Parietal lobe (tissue), 1 donor: Measurements from ENCODE around the gene SNAI3. TPM values are rescaled to one million over a fixed set of nuclear protein-coding genes. Genes with fewer than 3 reads are reported as not detected.

Experiments
- total RNA-seq: library from RNA; depleted of rRNA; stranded (reverse); fragments of >200 nt; gene quantifications from one replicate; pipeline ENCODE4 v1.2.3, GENCODE V29; 2014

Gene SNAI3
- not detected for total RNA-seq

DNA sequence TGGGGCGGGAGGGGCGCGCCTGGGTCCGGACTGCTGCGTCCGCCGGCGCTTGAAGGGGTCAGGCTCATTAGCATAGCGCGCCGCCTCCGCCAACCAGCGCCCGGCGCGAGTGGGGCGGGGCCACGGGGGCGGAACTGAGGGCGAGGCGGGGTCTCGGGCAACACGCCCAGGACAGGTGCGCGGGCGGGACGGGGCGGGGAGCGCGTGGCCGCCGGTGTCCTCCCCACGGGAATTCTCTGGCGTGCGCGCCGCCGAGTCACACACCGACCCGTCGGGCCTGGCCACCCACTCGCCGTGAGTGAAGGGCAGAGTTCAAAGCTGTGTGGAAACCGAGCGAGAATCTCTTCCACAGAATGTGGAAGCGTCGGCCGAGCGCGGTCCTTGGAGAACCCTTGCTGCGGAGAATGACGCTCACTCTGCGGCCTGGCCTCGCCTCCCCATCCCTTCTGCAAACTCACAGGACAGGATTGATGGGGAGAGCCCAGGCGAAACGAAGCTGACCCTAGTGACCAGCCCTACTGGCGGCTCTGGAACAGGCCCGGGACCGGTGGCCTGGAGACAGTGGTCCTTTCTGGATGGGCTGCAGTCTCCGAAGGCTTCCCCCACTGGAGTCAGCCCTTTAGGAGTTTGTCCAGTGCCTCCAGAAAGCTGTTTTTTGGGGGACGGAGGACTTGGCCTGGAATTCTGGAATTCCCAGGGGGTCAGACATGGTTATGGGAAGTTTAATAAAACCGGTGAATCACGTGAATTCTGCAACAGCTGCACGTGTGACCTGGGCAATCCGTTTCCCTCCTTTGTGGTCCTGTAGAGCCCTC, at the start of gene SNAI3:
SNAI3 (minus strand) TSS at position 69 of the 815 bp plus-strand sequence. CDS start 101 bp downstream, outside the sequence.

DNA sequence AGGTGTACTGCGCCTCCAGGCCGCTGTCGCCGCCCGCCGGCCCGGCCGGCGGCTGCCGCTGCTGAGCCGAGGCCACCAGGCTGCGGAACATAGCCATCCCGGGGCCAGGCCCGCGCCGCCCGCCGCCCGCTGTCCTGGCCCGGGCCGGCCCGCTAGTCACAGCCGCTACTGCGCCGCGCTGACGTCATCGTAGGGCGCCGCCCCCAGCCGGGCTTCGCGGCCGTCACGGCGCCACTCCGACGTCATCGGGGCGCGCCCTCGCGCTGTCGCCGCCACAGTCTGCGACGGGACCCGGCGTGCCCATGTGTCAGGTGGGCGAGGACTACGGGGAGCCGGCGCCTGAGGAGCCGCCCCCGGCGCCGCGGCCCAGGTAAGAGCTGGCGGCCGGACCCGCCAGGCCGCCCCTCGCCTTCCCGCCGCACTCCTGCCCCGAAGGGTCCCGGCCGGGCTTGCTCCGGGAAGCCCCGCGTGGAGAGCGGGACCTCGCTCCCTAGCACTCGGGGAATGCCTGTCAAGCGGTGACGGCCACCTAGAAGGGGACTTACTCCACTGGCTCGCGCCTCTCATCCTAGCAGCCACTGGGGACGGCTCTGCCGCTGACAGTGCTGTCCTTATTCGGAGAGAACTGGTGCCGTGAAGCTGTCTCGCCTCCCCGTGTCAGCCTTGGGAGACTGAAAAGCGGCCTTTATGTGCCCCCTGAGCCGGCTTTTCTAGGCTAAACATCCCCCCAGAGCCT, 20.1 kb upstream of the SNAI3 start, which contains the start of the genes CTU2 and RNF166:
CTU2 (plus strand) TSS at position 275 of the 736 bp plus-strand sequence; CDS start at position 303, 28 bp downstream.
RNF166 (minus strand) TSS at position 180 of the 736 bp plus-strand sequence; CDS start at position 97, 83 bp downstream.

GRCh38 chr16:88662843-88663606, 23.3 kb downstream of the SNAI3 start, which contains the start of gene MVD:
TSS of gene MVD (minus strand) at chr16:88663091. CDS start at chr16:88663080, 11 bp downstream.

GRCh38 chr16:88650749-88651275, 35.5 kb downstream of the SNAI3 start, which contains the start of gene CYBA:
TSS of gene CYBA (minus strand) at chr16:88651053. CDS start at chr16:88651013, 40 bp downstream.

DNA sequence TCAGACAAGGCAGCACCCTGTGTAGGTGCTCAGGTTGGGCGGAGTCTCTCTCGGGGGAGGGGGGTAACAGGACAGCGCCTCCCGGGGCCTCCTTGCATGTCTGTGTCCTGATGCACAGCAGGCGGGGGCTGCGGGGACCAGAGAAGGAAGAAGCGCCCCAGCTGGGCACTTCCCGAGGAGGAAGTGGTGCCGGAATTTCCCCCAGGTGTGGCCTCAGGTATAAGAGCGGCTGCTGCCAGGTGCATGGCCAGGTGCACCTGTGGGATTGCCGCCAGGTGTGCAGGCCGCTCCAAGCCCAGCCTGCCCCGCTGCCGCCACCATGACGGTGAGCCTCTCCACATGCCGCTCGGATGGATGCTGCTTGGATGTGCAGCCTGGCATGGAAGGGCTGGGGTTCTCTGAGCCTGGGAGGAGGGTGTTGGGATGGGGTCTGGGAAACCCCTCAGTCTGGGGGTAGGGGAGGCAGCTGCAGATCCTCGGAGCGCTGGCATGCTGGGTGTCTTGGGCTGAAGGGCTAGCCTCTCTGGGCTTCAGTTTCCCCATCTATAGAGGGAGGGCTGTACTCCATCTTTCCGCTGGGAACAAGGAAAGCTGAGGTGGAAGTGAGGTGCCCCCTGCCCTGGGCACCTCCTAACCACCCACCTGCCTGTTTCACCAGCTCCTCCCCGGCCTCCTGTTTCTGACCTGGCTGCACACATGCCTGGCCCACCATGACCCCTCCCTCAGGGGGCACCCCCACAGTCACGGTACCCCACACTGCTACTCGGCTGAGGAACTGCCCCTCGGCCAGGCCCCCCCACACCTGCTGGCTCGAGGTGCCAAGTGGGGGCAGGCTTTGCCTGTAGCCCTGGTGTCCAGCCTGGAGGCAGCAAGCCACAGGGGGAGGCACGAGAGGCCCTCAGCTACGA, 47.7 kb downstream of the SNAI3 start, which contains the start of gene IL17C:
IL17C (plus strand) TSS at position 250 of the 908 bp plus-strand sequence; CDS start at position 320, 70 bp downstream.

Other genes starting within 250 kb of the SNAI3 start
- 2.2 TPM for gene ZFPM1, start 233.2 kb downstream of the SNAI3 start, total RNA-seq
- 21.9 TPM for gene ZC3H18, start 116.1 kb downstream of the SNAI3 start, total RNA-seq
- gene IL17C, start 47.9 kb downstream of the SNAI3 start, total RNA-seq = not detected
- gene CYBA, start 35.5 kb downstream of the SNAI3 start, total RNA-seq = 17.2 TPM
- 79.5 TPM for gene MVD, start 23.4 kb downstream of the SNAI3 start, total RNA-seq
- 11.3 TPM for gene RNF166, start 19.9 kb upstream of the SNAI3 start, total RNA-seq
- 13.8 TPM for gene CTU2, start 20.0 kb upstream of the SNAI3 start, total RNA-seq
- gene PIEZO1, start 98.7 kb upstream of the SNAI3 start, total RNA-seq = 8.5 TPM
- gene CDT1, start 117.3 kb upstream of the SNAI3 start, total RNA-seq = 2.5 TPM
- gene APRT, start 125.4 kb upstream of the SNAI3 start, total RNA-seq = 13.1 TPM
- 25.4 TPM for gene GALNS, start 170.4 kb upstream of the SNAI3 start, total RNA-seq
- 36.6 TPM for gene TRAPPC2L, start 170.6 kb upstream of the SNAI3 start, total RNA-seq
- gene PABPN1L, start 180.2 kb upstream of the SNAI3 start, total RNA-seq = not detected